OCI-LY7 (cell line): ENCODE data around the gene PRRX2. TPM values are rescaled to one million over a fixed set of nuclear protein-coding genes. Genes with fewer than 3 reads are reported as not detected.

Experiments used
- BruUV-seq: library from RNA; stranded (reverse); fragments of 400-500 nt; replicated peaks from 2 replicates; lab custom pipeline; 2021; lab: Mats Ljungman, UMichigan
- CTCF ChIA-PET: fragments of 300-600 bp; sonication (Branson Sonifier 250); formaldehyde crosslinking; loops from one replicate; lab custom pipeline; 2022; ENCODE audit warnings: antibody characterized with exemption; ENCODE audit not compliant: unreplicated experiment; lab: Charles Lee
- POLR2A ChIA-PET: fragments of 300-600 bp; sonication (Branson Sonifier 250); formaldehyde crosslinking; loops from one replicate; lab custom pipeline; 2022; ENCODE audit warnings: antibody characterized with exemption; lab: Charles Lee
- DNase-seq: peaks from one replicate; pipeline ENCODE4 v3.0.0-alpha.2; 2015; ENCODE audit warnings: low spot score
- H2AFZ ChIP-seq: fragments of 200-600 bp; sonication (generic), shearing (Covaris generic); 2 replicates; pipeline ENCODE4 v1.6.1; 2014; ENCODE audit warnings: mild to moderate bottlenecking, antibody characterized with exemption, low read length, moderate library complexity
- H3K27ac ChIP-seq: fragments of 200-600 bp; sonication (generic); 2 replicates; pipeline ENCODE4 v1.5.1; 2014; ENCODE audit warnings: mixed run types, low read depth, mild to moderate bottlenecking, moderate library complexity, low read length, inconsistent platforms; ENCODE audit not compliant: poor library complexity, severe bottlenecking
- H3K36me3 ChIP-seq: fragments of 200-600 bp; sonication (generic); 2 replicates; pipeline ENCODE4 v1.6.1; 2014; ENCODE audit warnings: mild to moderate bottlenecking, antibody characterized with exemption, low read length, moderate library complexity, mixed read lengths; ENCODE audit not compliant: insufficient read depth
- H3K4me1 ChIP-seq: fragments of 200-600 bp; sonication (generic); 2 replicates; pipeline ENCODE4 v1.5.1; 2014; ENCODE audit warnings: mild to moderate bottlenecking, low read length; ENCODE audit not compliant: insufficient read depth, poor library complexity, severe bottlenecking
- H3K4me2 ChIP-seq: fragments of 200-600 bp; sonication (generic); 2 replicates; pipeline ENCODE4 v1.6.1; 2014; ENCODE audit warnings: mild to moderate bottlenecking, low read length
- H3K4me3 ChIP-seq: fragments of 200-600 bp; sonication (generic); 2 replicates; pipeline ENCODE4 v1.5.1; 2014; ENCODE audit warnings: mild to moderate bottlenecking, low read depth, low read length; ENCODE audit not compliant: poor library complexity, severe bottlenecking
- H3K79me2 ChIP-seq: fragments of 200-600 bp; sonication (generic); 2 replicates; pipeline ENCODE4 v1.6.1; 2016; ENCODE audit warnings: low read depth, mild to moderate bottlenecking, low read length, moderate library complexity, mixed read lengths; ENCODE audit not compliant: insufficient read depth
- H3K9me2 ChIP-seq: fragments of 200-600 bp; sonication (generic); 2 replicates; pipeline ENCODE4 v1.6.1; 2016; ENCODE audit warnings: mild to moderate bottlenecking, low read length, mixed read lengths; ENCODE audit not compliant: insufficient read depth
- H3K9me3 ChIP-seq: fragments of 200-600 bp; sonication (generic); 2 replicates; pipeline ENCODE4 v1.6.1; 2014; ENCODE audit warnings: mild to moderate bottlenecking, mixed run types, low read length, mixed read lengths
- H4K20me1 ChIP-seq: fragments of 200-600 bp; sonication (generic); 2 replicates; pipeline ENCODE4 v1.6.1; 2014; ENCODE audit warnings: mild to moderate bottlenecking, antibody characterized with exemption, low read length, moderate library complexity, mixed read lengths; ENCODE audit not compliant: insufficient read depth
- CTCF ChIP-seq: fragments of 200-600 bp; sonication (generic); conservative IDR thresholded peaks from 2 replicates; pipeline ENCODE4 v1.5.1; 2014; ENCODE audit warnings: mild to moderate bottlenecking, antibody characterized with exemption, low read length, moderate library complexity, mixed read lengths
- EZH2phosphoT487 ChIP-seq: fragments of 200-600 bp; sonication (generic); IDR thresholded peaks from 2 replicates; pipeline ENCODE4 v1.6.1; 2018; ENCODE audit warnings: low read depth, borderline replicate concordance, mild to moderate bottlenecking, mixed run types, antibody characterized with exemption, low read length, moderate library complexity, mixed read lengths
- intact Hi-C: fragments of 100-400 bp; cut with micrococcal nuclease; formaldehyde crosslinking; loops from one replicate; pipeline ENCODE4 v1.10.0; 2022; ENCODE audit not compliant: unreplicated experiment
- total RNA-seq, 2 experiments: library from RNA; depleted of rRNA in 1 of 2; stranded (reverse); fragments of >200 nt in 1 of 2; shearing (Covaris generic) in 1 of 2; gene quantifications; 2 replicates each; pipeline ENCODE4 v1.2.3, GENCODE V29; 2014 to 2022

Gene PRRX2
- total RNA-seq, 2 experiments from 2014 or later, result not detected

GRCh38 chr9:129623331-129623730 lies 42.1 kb upstream of the PRRX2 start:
- H3K4me2 ChIP-seq, result no peak overlapping the region
- intact Hi-C loops, result no loop called here
- peaks cover 22% of the 10 kb centered on the region for H3K79me2 ChIP-seq
- H3K4me1 ChIP-seq, result peaks cover 31% of the 10 kb centered on the region
- TF ChIP-seq CTCF (no peak), EZH2phosphoT487 (no peak)
- no peak overlapping the region for H3K27ac ChIP-seq
- no peak overlapping the region for H3K4me3 ChIP-seq
- H4K20me1 ChIP-seq, result peaks cover 15% of the 10 kb centered on the region
- peaks cover 12% of the 10 kb centered on the region for H3K36me3 ChIP-seq
- BruUV-seq, result no TSS peak
- H3K9me2 ChIP-seq, result no peaks in the 10 kb centered on the region
- DNase-seq, result no peak
- ChIA-PET CTCF (interaction anchor here (1.4 kb wide), 1 partner anchor 484 kb away, joined by 3 read pairs; no protein-coding TSS in a partner anchor), POLR2A (interaction anchor here (0.6 to 0.8 kb wide), 2 partner anchors 412 to 667 kb away, joined by 3 to 6 read pairs; no protein-coding TSS in a partner anchor)
- no peak overlapping the region for H2AFZ ChIP-seq
- H3K9me3 ChIP-seq, result no peaks in the 10 kb centered on the region

- Histone ChIP-seq H3K9me2 (no peaks in the 10 kb centered on the region), H3K4me3 (no peak overlapping the region), H2AFZ (peak overlapping the region; percentile 63), H3K9me3 (no peaks in the 10 kb centered on the region), H3K4me1 (peaks cover 38% of the 10 kb centered on the region), H4K20me1 (peaks cover 23% of the 10 kb centered on the region), H3K27ac (peak overlapping the region; percentile 73), H3K79me2 (peaks cover 32% of the 10 kb centered on the region), H3K36me3 (peaks cover 22% of the 10 kb centered on the region), H3K4me2 (peak overlapping the region; percentile 71)
- intact Hi-C loops, result no loop called here
- CTCF ChIA-PET, result interaction anchor here (1.0 to 1.7 kb wide), 3 partner anchors 16 to 485 kb away, joined by 3 to 5 read pairs (median 4); no protein-coding TSS in a partner anchor
- POLR2A ChIA-PET, result interaction anchor here (0.8 to 1.0 kb wide), 2 partner anchors 106 to 413 kb away, joined by 3 read pairs; no protein-coding TSS in a partner anchor
- no TSS peak for BruUV-seq
- DNase-seq, result peak; percentile 77
- TF ChIP-seq CTCF (peak; percentile 93), EZH2phosphoT487 (no peak)
Observed at GRCh38 chr9:129624168-129624759, 41.2 kb upstream of the PRRX2 start.

GRCh38 chr9:129624947-129625346 lies 40.5 kb upstream of the PRRX2 start:
- Histone ChIP-seq H3K4me1 (peaks cover 43% of the 10 kb centered on the region), H3K36me3 (peaks cover 28% of the 10 kb centered on the region), H3K27ac (peak overlapping the region; percentile 73), H3K9me3 (no peaks in the 10 kb centered on the region), H2AFZ (peak overlapping the region; percentile 63; the same call in 1 of the 2 replicates), H3K4me2 (peak overlapping the region; percentile 71), H3K79me2 (peaks cover 38% of the 10 kb centered on the region), H3K4me3 (peak overlapping the region; percentile 92), H3K9me2 (no peaks in the 10 kb centered on the region), H4K20me1 (peaks cover 30% of the 10 kb centered on the region)
- TF ChIP-seq CTCF, result no peak
- no peak for TF ChIP-seq EZH2phosphoT487
- ChIA-PET CTCF (interaction anchor here (1.0 to 1.7 kb wide), 2 partner anchors 17 to 482 kb away, joined by 4 to 5 read pairs; no protein-coding TSS in a partner anchor), POLR2A (interaction anchor here (1.0 to 1.3 kb wide), 2 partner anchors 44 to 491 kb away, joined by 3 to 5 read pairs; no protein-coding TSS in a partner anchor)
- intact Hi-C loops, result loop anchor here (5.0 kb wide), 1 partner anchor 448 kb away; the partner anchor contains the start of gene IER5L
- BruUV-seq, result no TSS peak
- peak; percentile 73 for DNase-seq
